SK-N-SH (cell line): Measurements from ENCODE around the gene RAE1.

Source experiments
- CTCF ChIP-seq: fragments of 200-600 bp; sonication (generic); IDR thresholded peaks from 2 replicates; pipeline ENCODE4 v1.6.1; 2017; ENCODE audit warnings: antibody characterized with exemption, mild to moderate bottlenecking, moderate library complexity
- EP300 ChIP-seq, 2 experiments: IDR thresholded peaks; 2 replicates each; pipeline versions ENCODE4 v1.4.0 to v1.6.1; 2012; ENCODE audit warnings: borderline replicate concordance in 1 of 2, low read depth in 1 of 2, low read length in 1 of 2
- FOXM1 ChIP-seq: IDR thresholded peaks from 2 replicates; pipeline ENCODE4 v1.4.0; 2012; ENCODE audit warnings: low read depth, mild to moderate bottlenecking
- JUND ChIP-seq: IDR thresholded peaks from 2 replicates; pipeline ENCODE4 v1.4.0; 2012
- PBX3 ChIP-seq: IDR thresholded peaks from 2 replicates; pipeline ENCODE4; 2012
- POLR2AphosphoS5 ChIP-seq: IDR thresholded peaks from 2 replicates; pipeline ENCODE4 v1.6.1; 2012; ENCODE audit warnings: low read depth, low read length
- REST ChIP-seq: IDR thresholded peaks from 2 replicates; pipeline ENCODE4 v1.6.1; 2012; ENCODE audit warnings: mild to moderate bottlenecking, low read depth, low read length, moderate library complexity
- RXRA ChIP-seq: IDR thresholded peaks from 2 replicates; pipeline ENCODE4 v1.4.0; 2012; ENCODE audit warnings: low read depth, mild to moderate bottlenecking, borderline replicate concordance
- SMC3 ChIP-seq: IDR thresholded peaks from 2 replicates; pipeline ENCODE4 v1.6.1; 2012; ENCODE audit warnings: low read depth, low read length, improper control_type of control experiment
- TAF1 ChIP-seq: IDR thresholded peaks from 2 replicates; pipeline ENCODE4 v1.6.1; 2012; ENCODE audit warnings: low read depth, mild to moderate bottlenecking, low read length, moderate library complexity, borderline replicate concordance
- YY1 ChIP-seq: IDR thresholded peaks from 2 replicates; pipeline ENCODE4 v1.4.0; 2012; ENCODE audit warnings: low read depth, mild to moderate bottlenecking
- TF ChIP-seq, protein P1 (sequence below): IDR thresholded peaks from 2 replicates; pipeline ENCODE4 v1.4.0; 2012; ENCODE audit warnings: low read depth

DNA sequence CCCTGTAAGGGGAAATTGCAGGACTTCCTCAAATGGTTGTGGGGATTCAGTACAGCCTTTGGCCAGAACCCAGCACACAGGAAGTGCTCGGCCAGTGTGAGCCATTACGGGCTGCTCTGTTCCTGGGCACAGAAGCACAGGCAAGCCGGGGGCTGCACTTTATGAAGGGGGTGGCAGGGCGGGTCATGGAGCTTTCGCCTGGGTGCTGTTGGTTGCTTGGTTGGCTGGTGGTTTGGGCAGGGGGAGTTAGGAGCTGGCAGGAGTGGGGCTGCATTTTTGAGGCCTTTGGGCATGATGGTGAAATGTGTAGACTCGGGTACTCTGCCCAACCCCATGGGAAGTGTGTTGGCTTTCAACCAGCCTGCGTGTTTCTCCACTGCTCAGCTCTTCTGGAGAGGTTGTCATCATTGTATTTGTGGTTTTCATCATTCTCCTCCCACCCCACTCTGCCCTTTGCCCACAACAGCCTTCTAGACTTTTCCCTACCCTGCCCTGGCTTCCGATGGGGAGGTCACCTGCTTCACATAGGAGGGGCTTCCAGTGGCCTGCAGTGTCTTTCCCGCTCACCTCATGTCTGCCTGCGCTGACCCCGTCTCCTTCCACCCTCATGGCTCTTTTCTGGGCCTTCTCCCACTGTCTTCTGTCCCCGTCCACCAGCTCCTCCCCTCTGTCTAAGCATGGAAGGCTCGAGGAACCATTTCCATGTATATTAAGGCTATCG lies 24.0 kb downstream of the RAE1 start:
- TF ChIP-seq TAF1 (no peak), SMC3 (no peak), JUND (no peak), CTCF (no peak), FOXM1 (no peak), REST (no peak), EP300 (IDR thresholded peaks at IDR 0.05; ENCODE audit: borderline replicate concordance in 1 of 2, low read depth in 1 of 2, low read length in 1 of 2) (no peak), POLR2AphosphoS5 (no peak), YY1 (no peak), PBX3 (no peak), RXRA (no peak)
- TF ChIP-seq, protein P1, sequence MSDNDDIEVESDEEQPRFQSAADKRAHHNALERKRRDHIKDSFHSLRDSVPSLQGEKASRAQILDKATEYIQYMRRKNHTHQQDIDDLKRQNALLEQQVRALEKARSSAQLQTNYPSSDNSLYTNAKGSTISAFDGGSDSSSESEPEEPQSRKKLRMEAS: no peak
